ENCODE measurements around the gene TMEM250. TPM values are rescaled to one million over a fixed set of nuclear protein-coding genes. Genes with fewer than 3 reads are reported as not detected.

Gene TMEM250
- total RNA-seq, 1 donor from 2014 or later: 51.4 TPM

- intact Hi-C loops (cut with micrococcal nuclease): no loop called here
Measured at GRCh38 chr9:136085815-136086212, 32.9 kb downstream of the TMEM250 start.

- intact Hi-C loops (cut with micrococcal nuclease): no loop called here
Measured at GRCh38 chr9:136084063-136084944, 34.4 kb downstream of the TMEM250 start.

- intact Hi-C loops (cut with micrococcal nuclease): no loop called here
Measured at GRCh38 chr9:136083558-136084062, 35.1 kb downstream of the TMEM250 start.

GRCh38 chr9:136082496-136083361 lies 35.9 kb downstream of the TMEM250 start:
- intact Hi-C loops (cut with micrococcal nuclease): no loop called here

GRCh38 chr9:136081826-136082495 lies 36.7 kb downstream of the TMEM250 start:
- intact Hi-C loops (cut with micrococcal nuclease): no loop called here

GRCh38 chr9:136081113-136081825 lies 37.4 kb downstream of the TMEM250 start:
- intact Hi-C loops (cut with micrococcal nuclease): no loop called here

- intact Hi-C loops (cut with micrococcal nuclease): no loop called here
Measured at GRCh38 chr9:136080716-136081112, 38.0 kb downstream of the TMEM250 start.

- intact Hi-C loops (cut with micrococcal nuclease): no loop called here
Measured at GRCh38 chr9:136079916-136080246, 38.8 kb downstream of the TMEM250 start.

- intact Hi-C loops (cut with micrococcal nuclease): no loop called here
Measured at GRCh38 chr9:136079211-136079915, 39.3 kb downstream of the TMEM250 start.

- intact Hi-C loops (cut with micrococcal nuclease): no loop called here
Measured at GRCh38 chr9:136078498-136079011, 40.1 kb downstream of the TMEM250 start.

GRCh38 chr9:136078024-136078423 lies 40.7 kb downstream of the TMEM250 start:
- intact Hi-C loops (cut with micrococcal nuclease): no loop called here

- intact Hi-C loops (cut with micrococcal nuclease): no loop called here
Measured at GRCh38 chr9:136077491-136077890, 41.2 kb downstream of the TMEM250 start.

- intact Hi-C loops (cut with micrococcal nuclease): no loop called here
Measured at GRCh38 chr9:136075881-136076678, 42.6 kb downstream of the TMEM250 start.

- intact Hi-C loops (cut with micrococcal nuclease): no loop called here
Measured at GRCh38 chr9:136075134-136075841, 43.4 kb downstream of the TMEM250 start.

GRCh38 chr9:136074706-136075105 lies 44.0 kb downstream of the TMEM250 start:
- intact Hi-C loops (cut with micrococcal nuclease): no loop called here

Data from T-helper 2 cell treated with Interferon-gamma antibody and Interleukin-4, amounts not matched to agents 100 ng/mL and 5 ng/mL, for 36 hours (primary cell).